DMS153 (cell line): ENCODE results near the gene KBTBD2.
A peak's percentile ranks its signal among the peaks of the same experiment; 100 is the strongest.
"Not testable (repeated sequence)": the region's sequence is repeated elsewhere in the genome, so short reads cannot be mapped to it uniquely, and the experiment has no call there.

ENCODE experiments used
- DNase-seq: peaks from one replicate; lab custom pipeline; 2025; lab: John Stamatoyannopoulos, UW

Gene KBTBD2

GRCh38 chr7:32855837-32856775, 35.5 kb downstream of the KBTBD2 start:
- DNase-seq = not testable (repeated sequence)

DNA sequence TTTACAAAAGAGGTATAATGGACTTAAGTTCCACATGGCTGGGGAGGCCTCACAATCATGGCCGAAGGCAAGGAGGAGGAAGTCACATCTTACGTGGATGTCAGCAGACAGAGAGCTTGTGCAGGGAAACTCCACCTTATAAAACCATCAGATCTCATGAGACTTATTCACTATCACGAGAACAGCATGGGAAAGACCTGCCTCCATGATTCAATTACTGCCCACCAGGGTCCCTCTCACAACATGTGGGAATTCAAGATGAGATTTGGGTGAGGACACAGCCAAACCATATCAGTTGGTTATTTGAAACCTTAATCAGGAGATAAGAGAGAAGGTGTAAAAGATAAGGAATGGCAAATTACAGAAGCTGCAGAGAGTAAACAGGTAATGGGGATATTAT, 40.9 kb downstream of the KBTBD2 start:
- not testable (repeated sequence) for DNase-seq

- not testable (repeated sequence) for DNase-seq
Observed at GRCh38 chr7:32848655-32849054, 42.9 kb downstream of the KBTBD2 start.

DNA sequence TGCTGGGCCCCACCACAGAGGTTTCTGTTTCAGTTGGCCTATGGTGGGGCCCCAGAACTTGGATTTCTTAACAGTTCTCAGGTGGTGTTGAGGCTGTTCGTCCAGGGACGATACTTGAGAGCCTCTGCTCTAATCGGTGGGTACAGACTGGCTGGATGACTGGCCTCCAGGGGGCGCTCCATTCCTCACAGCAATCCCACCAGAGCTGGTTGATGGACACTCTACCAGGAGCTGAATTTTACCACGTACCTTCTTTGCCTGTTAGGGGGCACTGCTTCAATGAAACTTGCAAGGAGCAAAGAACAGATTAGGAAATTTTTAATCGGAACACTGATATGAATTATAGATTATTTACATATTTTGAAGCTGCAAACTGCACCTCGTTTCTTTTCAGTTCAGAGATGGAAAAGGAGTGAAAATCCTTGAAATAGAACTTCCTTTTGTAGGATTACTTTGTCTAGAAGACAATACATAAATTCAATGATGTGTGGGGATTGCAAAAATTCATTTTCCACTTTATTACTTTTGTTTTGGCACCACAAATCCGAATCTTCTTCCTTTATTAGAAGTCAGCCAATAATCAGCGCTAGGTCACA, 44.8 kb downstream of the KBTBD2 start:
- DNase-seq = peak; percentile 6

DNA sequence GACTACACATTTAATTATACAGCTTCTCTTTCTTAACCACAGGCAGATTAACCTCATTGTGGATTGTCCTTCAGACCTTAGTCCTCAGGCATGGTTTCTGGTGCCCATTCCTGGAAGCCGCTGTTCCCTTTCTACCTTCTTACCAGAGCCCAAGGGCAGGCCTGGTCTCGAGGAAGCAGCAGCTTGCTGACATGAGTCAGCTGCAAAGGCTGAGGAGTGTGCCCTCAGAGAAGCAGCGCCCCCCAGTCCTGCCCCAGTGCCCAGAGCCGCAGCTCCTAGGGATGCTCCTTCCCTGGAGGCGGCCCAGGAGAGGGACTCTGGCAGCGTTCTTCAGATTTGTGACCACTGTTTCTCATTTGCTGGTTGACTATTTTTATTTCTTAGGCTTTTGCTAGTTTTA, 46.8 kb downstream of the KBTBD2 start:
- DNase-seq = not testable (repeated sequence)

GRCh38 chr7:32843763-32844162, 47.8 kb downstream of the KBTBD2 start:
- DNase-seq = peak; percentile 22

- not testable (repeated sequence) for DNase-seq
Observed at GRCh38 chr7:32839846-32840245, 51.7 kb downstream of the KBTBD2 start.

- DNase-seq = not testable (repeated sequence)
Observed at GRCh38 chr7:32828996-32829752, 62.4 kb downstream of the KBTBD2 start.
